Measurements from ENCODE around the gene CDHR1. TPM values are rescaled to one million over a fixed set of nuclear protein-coding genes. Genes with fewer than 3 reads are reported as not detected.
A peak's percentile ranks its signal among the peaks of the same experiment; 100 is the strongest.

Gene CDHR1
- total and polyA plus RNA-seq, 10 donors: 0.53 to 10.6 (median 4.4) TPM

- WGBS, 5 donors: 75 to 95% (median 83%) methylated on average over 3 of the region's 3 CpGs
- peaks cover 6 to 58% (median 17%) of the 10 kb centered on the region in 7 donors for H3K27me3 ChIP-seq (replicated peaks in 1 of 7)
- H3K9me3 ChIP-seq: no peaks in the 10 kb centered on the region
- DNase-seq: peak; percentile 62
- H3K4me3 ChIP-seq: no peak overlapping the region
- TF ChIP-seq CTCF (IDR thresholded peaks at IDR 0.05 in 8 of 11, conservative IDR thresholded peaks at IDR 0.05 in 3 of 11): no peak
- TF ChIP-seq POLR2A (IDR thresholded peaks at IDR 0.05): no peak
- TF ChIP-seq POLR2AphosphoS5 (IDR thresholded peaks at IDR 0.05): no peak
- H3K4me1 ChIP-seq: peaks cover 0 to 20% (median 18%) of the 10 kb centered on the region in 6 donors
- intact Hi-C loops (cut with DNase I; ENCODE audit: low total_unique reads): no loop called here
- no peaks in the 10 kb centered on the region for H3K36me3 ChIP-seq
- H3K27ac ChIP-seq: no peak overlapping the region
Observed at GRCh38 chr10:84190621-84191020, 3.7 kb upstream of the CDHR1 start.

GRCh38 chr10:84191106-84191505 lies 3.2 kb upstream of the CDHR1 start:
- 42 to 62% (median 57%) methylated on average over 5 of the region's 5 CpGs for WGBS, 5 donors
- Histone ChIP-seq H3K27ac (no peak overlapping the region), H3K36me3 (no peaks in the 10 kb centered on the region), H3K27me3 (replicated peaks in 1 of 7) (peaks cover 6 to 63% (median 20%) of the 10 kb centered on the region in 7 donors), H3K4me3 (no peak overlapping the region), H3K9me3 (no peaks in the 10 kb centered on the region), H3K4me1 (peaks cover 0 to 25% (median 19%) of the 10 kb centered on the region in 6 donors)
- DNase-seq: peak; percentile 69
- no peak for TF ChIP-seq POLR2AphosphoS5 (IDR thresholded peaks at IDR 0.05)
- no peak for TF ChIP-seq CTCF (IDR thresholded peaks at IDR 0.05 in 8 of 11, conservative IDR thresholded peaks at IDR 0.05 in 3 of 11)
- no peak for TF ChIP-seq POLR2A (IDR thresholded peaks at IDR 0.05)
- intact Hi-C loops (cut with DNase I; ENCODE audit: low total_unique reads): no loop called here

GRCh38 chr10:84193327-84193726 lies 1.0 kb upstream of the CDHR1 start:
- H3K4me1 ChIP-seq: peaks cover 0 to 32% (median 19%) of the 10 kb centered on the region in 6 donors
- H3K4me3 ChIP-seq: no peak overlapping the region
- intact Hi-C loops (cut with DNase I; ENCODE audit: low total_unique reads): no loop called here
- peak; percentile 51 for DNase-seq
- TF ChIP-seq POLR2AphosphoS5 (IDR thresholded peaks at IDR 0.05) (no peak), POLR2A (IDR thresholded peaks at IDR 0.05) (no peak), CTCF (IDR thresholded peaks at IDR 0.05 in 8 of 11, conservative IDR thresholded peaks at IDR 0.05 in 3 of 11) (no peak)
- H3K27me3 ChIP-seq (replicated peaks in 1 of 7): peaks cover 6 to 75% (median 21%) of the 10 kb centered on the region in 7 donors
- 81 to 92% (median 85%) methylated on average over 2 of the region's 2 CpGs for WGBS, 5 donors
- no peaks in the 10 kb centered on the region for H3K36me3 ChIP-seq
- H3K9me3 ChIP-seq: no peaks in the 10 kb centered on the region
- no peak overlapping the region for H3K27ac ChIP-seq

GRCh38 chr10:84193846-84194423 lies 402 bp upstream of the CDHR1 start:
- Histone ChIP-seq H3K27me3 (replicated peaks in 1 of 7) (peaks cover 6 to 71% (median 21%) of the 10 kb centered on the region in 7 donors), H3K4me1 (peaks cover 0 to 32% (median 19%) of the 10 kb centered on the region in 6 donors), H3K27ac (peak overlapping the region in 2 of 8 donors; percentile 9 to 26), H3K36me3 (no peaks in the 10 kb centered on the region), H3K9me3 (no peaks in the 10 kb centered on the region), H3K4me3 (peak overlapping the region; percentile 17 to 67 (median 43))
- DNase-seq: peak; percentile 54
- 28 to 43% (median 35%) methylated on average over 5 of the region's 5 CpGs for WGBS, 5 donors
- TF ChIP-seq POLR2A (IDR thresholded peaks at IDR 0.05): no peak
- no peak for TF ChIP-seq CTCF (IDR thresholded peaks at IDR 0.05 in 8 of 11, conservative IDR thresholded peaks at IDR 0.05 in 3 of 11)
- TF ChIP-seq POLR2AphosphoS5 (IDR thresholded peaks at IDR 0.05): no peak
- intact Hi-C loops (cut with DNase I; ENCODE audit: low total_unique reads): no loop called here

All from spleen (tissue), 11 donors.